Duodenal mucosa (tissue), 2 donors: ENCODE results near the gene TSPAN31.
A peak's percentile ranks its signal among the peaks of the same experiment; 100 is the strongest.

Experiments
- H3K27ac ChIP-seq: one replicate; pipeline ENCODE4 v1.7.0; 2013; ENCODE audit warnings: low read depth, low read length
- H3K27me3 ChIP-seq, 2 donors: one replicate each; pipeline ENCODE4 v1.7.0; 2013; ENCODE audit warnings: low read length in 2 of 2, control low read depth in 1 of 2; ENCODE audit not compliant: insufficient read depth in 2 of 2, control insufficient read depth in 1 of 2
- H3K36me3 ChIP-seq, 2 donors: one replicate each; pipeline ENCODE4 v1.7.0; 2013; ENCODE audit warnings: low read length in 2 of 2, control low read depth in 1 of 2; ENCODE audit not compliant: insufficient read depth in 2 of 2, control insufficient read depth in 1 of 2
- H3K4me1 ChIP-seq, 2 donors: one replicate each; pipeline ENCODE4 v1.7.0; 2013; ENCODE audit warnings: low read length in 2 of 2, control low read depth in 1 of 2; ENCODE audit not compliant: insufficient read depth in 2 of 2, control insufficient read depth in 1 of 2
- H3K4me3 ChIP-seq, 2 donors: one replicate each; pipeline ENCODE4 v1.7.0; 2013; ENCODE audit warnings: low read length in 2 of 2, low read depth in 1 of 2
- H3K9ac ChIP-seq, 2 donors: one replicate each; pipeline ENCODE4 v1.7.0; 2013; ENCODE audit warnings: low read length in 2 of 2, low read depth in 1 of 2
- H3K9me3 ChIP-seq, 2 donors: one replicate each; pipeline ENCODE4 v1.7.0; 2013; ENCODE audit warnings: low read length in 2 of 2, control low read depth in 1 of 2; ENCODE audit not compliant: control insufficient read depth in 1 of 2

Gene TSPAN31

GRCh38 chr12:57783466-57783801, 38.6 kb downstream of the TSPAN31 start:
- Histone ChIP-seq H3K4me1 (peaks cover 14 to 32% of the 10 kb centered on the region in 2 donors), H3K9me3 (no peaks in the 10 kb centered on the region), H3K36me3 (peaks cover 16 to 33% of the 10 kb centered on the region in 2 donors), H3K4me3 (peak overlapping the region; percentile 94 to 100), H3K9ac (peak overlapping the region; percentile 86 to 93), H3K27me3 (no peaks in the 10 kb centered on the region), H3K27ac (no peak overlapping the region)

- no peaks in the 10 kb centered on the region for H3K9me3 ChIP-seq
- H3K4me3 ChIP-seq: peak overlapping the region in 1 of 2 donors; percentile 4
- H3K27ac ChIP-seq: no peak overlapping the region
- H3K27me3 ChIP-seq: no peaks in the 10 kb centered on the region
- H3K36me3 ChIP-seq: peaks cover 16 to 37% of the 10 kb centered on the region in 2 donors
- no peak overlapping the region for H3K9ac ChIP-seq
- peaks cover 14 to 32% of the 10 kb centered on the region in 2 donors for H3K4me1 ChIP-seq
Measured at GRCh38 chr12:57783861-57784260, 39.0 kb downstream of the TSPAN31 start.

- no peak overlapping the region for H3K4me3 ChIP-seq
- H3K9me3 ChIP-seq: no peaks in the 10 kb centered on the region
- no peaks in the 10 kb centered on the region for H3K27me3 ChIP-seq
- H3K4me1 ChIP-seq: no peaks in the 10 kb centered on the region
- no peak overlapping the region for H3K9ac ChIP-seq
- no peak overlapping the region for H3K27ac ChIP-seq
- peaks cover 14 to 67% of the 10 kb centered on the region in 2 donors for H3K36me3 ChIP-seq
Measured at GRCh38 chr12:57793920-57794319, 49.1 kb downstream of the TSPAN31 start.

GRCh38 chr12:57795354-57795753, 50.5 kb downstream of the TSPAN31 start:
- H3K9me3 ChIP-seq: no peaks in the 10 kb centered on the region
- no peaks in the 10 kb centered on the region for H3K4me1 ChIP-seq
- no peak overlapping the region for H3K9ac ChIP-seq
- peaks cover 14 to 63% of the 10 kb centered on the region in 2 donors for H3K36me3 ChIP-seq
- no peak overlapping the region for H3K4me3 ChIP-seq
- no peak overlapping the region for H3K27ac ChIP-seq
- no peaks in the 10 kb centered on the region for H3K27me3 ChIP-seq

GRCh38 chr12:57796996-57797395, 52.2 kb downstream of the TSPAN31 start:
- Histone ChIP-seq H3K36me3 (peaks cover 11 to 64% of the 10 kb centered on the region in 2 donors), H3K27ac (no peak overlapping the region), H3K27me3 (no peaks in the 10 kb centered on the region), H3K9me3 (no peaks in the 10 kb centered on the region), H3K4me1 (no peaks in the 10 kb centered on the region), H3K4me3 (no peak overlapping the region), H3K9ac (no peak overlapping the region)

GRCh38 chr12:57797933-57798332, 53.1 kb downstream of the TSPAN31 start:
- Histone ChIP-seq H3K9me3 (no peaks in the 10 kb centered on the region), H3K9ac (no peak overlapping the region), H3K36me3 (peaks cover 15 to 66% of the 10 kb centered on the region in 2 donors), H3K27me3 (no peaks in the 10 kb centered on the region), H3K4me1 (no peaks in the 10 kb centered on the region), H3K4me3 (no peak overlapping the region), H3K27ac (no peak overlapping the region)
